PFSK-1 (cell line): ENCODE measurements around the gene RTP3.

ENCODE experiments used
- POLR2AphosphoS5 ChIP-seq: IDR thresholded peaks from 2 replicates; pipeline ENCODE4 v1.6.1; 2012; ENCODE audit warnings: low read depth, mild to moderate bottlenecking, control low read depth, low read length, moderate library complexity
- SIN3A ChIP-seq: IDR thresholded peaks from 2 replicates; pipeline ENCODE4 v1.6.1; 2012; ENCODE audit warnings: mild to moderate bottlenecking, low read length, moderate library complexity, borderline replicate concordance; ENCODE audit not compliant: insufficient read depth
- TAF1 ChIP-seq: IDR thresholded peaks from 2 replicates; pipeline ENCODE4 v1.6.1; 2012; ENCODE audit warnings: low read length, control low read depth, borderline replicate concordance; ENCODE audit not compliant: insufficient read depth
- TF ChIP-seq, protein P1 (sequence below), 2 experiments: IDR thresholded peaks; 2 replicates each; pipeline versions ENCODE4 v1.6.1 to v1.8.0; 2011 to 2012; ENCODE audit warnings: low read depth in 2 of 2, low read length in 2 of 2, control low read depth in 1 of 2, inconsistent platforms in 1 of 2, mild to moderate bottlenecking in 1 of 2, moderate library complexity in 1 of 2; ENCODE audit not compliant: insufficient read depth in 1 of 2

DNA sequence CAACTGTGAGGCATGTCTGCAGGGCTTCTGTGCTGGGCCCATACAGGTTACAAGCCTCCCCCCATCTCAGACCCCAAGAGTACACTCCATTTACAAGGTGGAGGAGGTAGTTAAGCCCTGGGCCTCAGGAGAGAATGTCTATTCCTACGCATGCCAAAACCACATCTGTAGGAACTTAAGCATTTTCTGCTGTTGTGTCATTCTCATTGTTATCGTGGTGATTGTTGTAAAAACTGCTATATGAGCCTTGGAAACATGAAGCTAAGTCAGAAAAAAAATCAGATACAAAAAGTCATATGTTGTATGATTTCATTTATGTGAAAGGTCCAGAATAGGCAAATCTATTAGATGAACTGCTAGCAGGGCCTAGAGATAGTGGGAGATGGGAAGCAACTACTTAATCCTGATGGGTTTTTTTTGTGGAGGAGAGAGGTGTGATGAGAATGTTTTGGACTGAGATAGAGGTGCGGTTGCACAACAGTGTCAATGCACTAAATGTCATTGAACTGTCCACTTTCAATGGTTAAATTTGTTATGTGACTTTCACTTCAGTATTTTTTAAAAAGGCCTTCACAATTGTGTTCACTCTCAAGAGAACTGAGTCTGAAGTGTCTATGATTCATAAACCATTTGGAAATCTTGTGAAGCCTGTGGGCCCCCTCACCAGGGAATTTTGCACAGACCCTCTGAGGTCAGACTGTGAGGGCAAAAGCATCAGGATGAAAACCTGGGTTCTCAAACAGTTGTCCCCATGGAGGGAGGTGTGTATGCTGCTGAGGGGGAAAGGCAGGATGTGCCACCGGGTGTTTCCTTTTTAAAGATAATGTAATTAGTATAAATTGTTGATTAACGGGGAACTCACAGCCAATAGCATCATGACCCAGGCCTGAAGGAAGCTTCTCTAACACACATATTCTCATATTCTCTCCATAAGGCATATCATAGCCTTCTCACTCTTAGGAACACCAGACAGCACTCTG is 3.2 kb downstream of the RTP3 start:
- no peak for TF ChIP-seq POLR2AphosphoS5
- no peak for TF ChIP-seq TAF1
- TF ChIP-seq, protein P1, sequence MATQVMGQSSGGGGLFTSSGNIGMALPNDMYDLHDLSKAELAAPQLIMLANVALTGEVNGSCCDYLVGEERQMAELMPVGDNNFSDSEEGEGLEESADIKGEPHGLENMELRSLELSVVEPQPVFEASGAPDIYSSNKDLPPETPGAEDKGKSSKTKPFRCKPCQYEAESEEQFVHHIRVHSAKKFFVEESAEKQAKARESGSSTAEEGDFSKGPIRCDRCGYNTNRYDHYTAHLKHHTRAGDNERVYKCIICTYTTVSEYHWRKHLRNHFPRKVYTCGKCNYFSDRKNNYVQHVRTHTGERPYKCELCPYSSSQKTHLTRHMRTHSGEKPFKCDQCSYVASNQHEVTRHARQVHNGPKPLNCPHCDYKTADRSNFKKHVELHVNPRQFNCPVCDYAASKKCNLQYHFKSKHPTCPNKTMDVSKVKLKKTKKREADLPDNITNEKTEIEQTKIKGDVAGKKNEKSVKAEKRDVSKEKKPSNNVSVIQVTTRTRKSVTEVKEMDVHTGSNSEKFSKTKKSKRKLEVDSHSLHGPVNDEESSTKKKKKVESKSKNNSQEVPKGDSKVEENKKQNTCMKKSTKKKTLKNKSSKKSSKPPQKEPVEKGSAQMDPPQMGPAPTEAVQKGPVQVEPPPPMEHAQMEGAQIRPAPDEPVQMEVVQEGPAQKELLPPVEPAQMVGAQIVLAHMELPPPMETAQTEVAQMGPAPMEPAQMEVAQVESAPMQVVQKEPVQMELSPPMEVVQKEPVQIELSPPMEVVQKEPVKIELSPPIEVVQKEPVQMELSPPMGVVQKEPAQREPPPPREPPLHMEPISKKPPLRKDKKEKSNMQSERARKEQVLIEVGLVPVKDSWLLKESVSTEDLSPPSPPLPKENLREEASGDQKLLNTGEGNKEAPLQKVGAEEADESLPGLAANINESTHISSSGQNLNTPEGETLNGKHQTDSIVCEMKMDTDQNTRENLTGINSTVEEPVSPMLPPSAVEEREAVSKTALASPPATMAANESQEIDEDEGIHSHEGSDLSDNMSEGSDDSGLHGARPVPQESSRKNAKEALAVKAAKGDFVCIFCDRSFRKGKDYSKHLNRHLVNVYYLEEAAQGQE (IDR thresholded peaks at IDR 0.05; ENCODE audit: insufficient read depth in 1 of 2, low read depth in 2 of 2, low read length in 2 of 2) = no peak
- TF ChIP-seq SIN3A = no peak
